ENCODE results near the gene IFNAR2. TPM values are rescaled to one million over a fixed set of nuclear protein-coding genes. Genes with fewer than 3 reads are reported as not detected.

IFNAR2 gene
- total RNA-seq, 1 experiment from 2014 or later, result 12.3 TPM

DNA sequence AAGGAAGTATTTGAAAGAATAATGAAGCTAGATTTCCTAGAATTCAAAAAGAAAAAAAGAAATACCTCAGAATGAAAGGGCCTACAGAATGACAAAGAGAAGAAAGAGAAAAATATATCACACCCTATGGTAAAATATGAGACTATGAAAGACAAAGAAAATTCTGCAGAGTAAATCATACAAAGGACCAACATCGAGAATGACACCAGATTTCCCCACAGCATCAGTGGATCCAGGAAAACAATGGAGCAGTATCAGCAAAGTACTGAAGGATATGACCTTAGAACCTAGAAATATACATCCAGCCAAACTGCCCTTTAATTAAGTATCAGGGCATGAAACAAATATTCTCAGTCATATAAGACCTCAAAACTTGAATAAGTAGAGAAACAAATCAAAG, 21.2 kb upstream of the IFNAR2 start:
- DNase-seq (ENCODE audit: low read depth, low spot score), result no peak
- Histone ChIP-seq H3K9me2 (ENCODE audit: insufficient read depth) (no peaks in the 10 kb centered on the region), H3K4me2 (ENCODE audit: low read length) (no peak overlapping the region), H3K27ac (ENCODE audit: low read depth, low read length) (no peak overlapping the region), H3K9me3 (ENCODE audit: control insufficient read depth in 1 of 2, insufficient read depth in 1 of 2, low read depth in 1 of 2, low read length in 2 of 2) (no peaks in the 10 kb centered on the region; a peak in 1 of 4 replicates), H4K20me1 (ENCODE audit: insufficient read depth) (no peaks in the 10 kb centered on the region), H3K79me2 (ENCODE audit: insufficient read depth, low read length) (no peaks in the 10 kb centered on the region), H3K4me3 (replicated peaks in 1 of 2; ENCODE audit: low read depth in 1 of 2, low read length in 2 of 2) (no peak overlapping the region), H2AFZ (ENCODE audit: low read depth, low read length, poor library complexity, severe bottlenecking) (no peak overlapping the region), H3K4me1 (ENCODE audit: control insufficient read depth in 1 of 2, insufficient read depth in 2 of 2, low read length in 2 of 2) (peaks cover 6 to 14% of the 10 kb centered on the region in 2 experiments), H3K9ac (ENCODE audit: low read length) (no peak overlapping the region), H3K36me3 (ENCODE audit: control insufficient read depth in 1 of 2, insufficient read depth in 2 of 2, low read length in 2 of 2) (no peaks in the 10 kb centered on the region), H3K27me3 (ENCODE audit: insufficient read depth, low read length) (no peaks in the 10 kb centered on the region)
- TF ChIP-seq, protein P1, sequence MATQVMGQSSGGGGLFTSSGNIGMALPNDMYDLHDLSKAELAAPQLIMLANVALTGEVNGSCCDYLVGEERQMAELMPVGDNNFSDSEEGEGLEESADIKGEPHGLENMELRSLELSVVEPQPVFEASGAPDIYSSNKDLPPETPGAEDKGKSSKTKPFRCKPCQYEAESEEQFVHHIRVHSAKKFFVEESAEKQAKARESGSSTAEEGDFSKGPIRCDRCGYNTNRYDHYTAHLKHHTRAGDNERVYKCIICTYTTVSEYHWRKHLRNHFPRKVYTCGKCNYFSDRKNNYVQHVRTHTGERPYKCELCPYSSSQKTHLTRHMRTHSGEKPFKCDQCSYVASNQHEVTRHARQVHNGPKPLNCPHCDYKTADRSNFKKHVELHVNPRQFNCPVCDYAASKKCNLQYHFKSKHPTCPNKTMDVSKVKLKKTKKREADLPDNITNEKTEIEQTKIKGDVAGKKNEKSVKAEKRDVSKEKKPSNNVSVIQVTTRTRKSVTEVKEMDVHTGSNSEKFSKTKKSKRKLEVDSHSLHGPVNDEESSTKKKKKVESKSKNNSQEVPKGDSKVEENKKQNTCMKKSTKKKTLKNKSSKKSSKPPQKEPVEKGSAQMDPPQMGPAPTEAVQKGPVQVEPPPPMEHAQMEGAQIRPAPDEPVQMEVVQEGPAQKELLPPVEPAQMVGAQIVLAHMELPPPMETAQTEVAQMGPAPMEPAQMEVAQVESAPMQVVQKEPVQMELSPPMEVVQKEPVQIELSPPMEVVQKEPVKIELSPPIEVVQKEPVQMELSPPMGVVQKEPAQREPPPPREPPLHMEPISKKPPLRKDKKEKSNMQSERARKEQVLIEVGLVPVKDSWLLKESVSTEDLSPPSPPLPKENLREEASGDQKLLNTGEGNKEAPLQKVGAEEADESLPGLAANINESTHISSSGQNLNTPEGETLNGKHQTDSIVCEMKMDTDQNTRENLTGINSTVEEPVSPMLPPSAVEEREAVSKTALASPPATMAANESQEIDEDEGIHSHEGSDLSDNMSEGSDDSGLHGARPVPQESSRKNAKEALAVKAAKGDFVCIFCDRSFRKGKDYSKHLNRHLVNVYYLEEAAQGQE (IDR thresholded peaks at IDR 0.05; ENCODE audit: low read depth), result no peak
- no peak for TF ChIP-seq POLR2A (IDR thresholded peaks at IDR 0.05; ENCODE audit: borderline replicate concordance, extremely low read depth, insufficient read depth, insufficient read length)
- no peak for TF ChIP-seq POLR2AphosphoS5 (IDR thresholded peaks at IDR 0.05; ENCODE audit: low read depth, low read length)
- TF ChIP-seq CBX3 (IDR thresholded peaks at IDR 0.05; ENCODE audit: low read depth), result peak; percentile 31; the same call in 1 of the 2 replicates
- TF ChIP-seq YY1 (IDR thresholded peaks at IDR 0.05; ENCODE audit: extremely low read depth, insufficient replicate concordance, low read depth, low read length), result no peak
- intact Hi-C loops (cut with micrococcal nuclease), result no loop called here
- no peak for ATAC-seq
- no TSS peak for BruUV-seq (replicated peaks)
- ChIA-PET RAD21 (ENCODE audit: low non-redundant PET in 1 of 2, low total read pairs in 2 of 2, uncharacterized antibody in 2 of 2, unreplicated experiment in 2 of 2) (no interaction called here), CTCF (no interaction called here), POLR2A (no interaction called here)

DNA sequence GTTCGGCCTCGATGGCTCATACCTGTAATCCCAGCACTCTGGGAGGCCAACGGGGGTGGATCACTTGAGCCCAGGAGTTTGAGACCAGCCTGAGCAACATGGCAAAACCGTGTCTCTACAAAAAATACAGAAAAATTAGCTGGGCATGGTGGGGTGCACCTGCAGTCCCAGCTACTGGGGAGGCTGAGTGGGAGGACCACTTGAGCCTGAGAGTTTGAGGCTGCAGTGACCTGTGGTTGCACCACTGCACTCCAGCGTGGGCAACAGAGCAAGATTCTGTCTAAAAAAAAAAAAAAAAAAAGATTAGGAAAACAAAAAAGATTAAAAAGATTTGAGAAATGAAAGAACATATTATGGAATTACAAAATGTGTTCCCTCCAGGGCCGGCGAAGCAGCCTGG, 18.4 kb upstream of the IFNAR2 start:
- Histone ChIP-seq H3K36me3 (ENCODE audit: control insufficient read depth in 1 of 2, insufficient read depth in 2 of 2, low read length in 2 of 2) (no peaks in the 10 kb centered on the region), H4K20me1 (ENCODE audit: insufficient read depth) (no peaks in the 10 kb centered on the region), H3K9ac (ENCODE audit: low read length) (no peak overlapping the region), H3K27me3 (ENCODE audit: insufficient read depth, low read length) (no peaks in the 10 kb centered on the region), H3K4me2 (ENCODE audit: low read length) (no peak overlapping the region), H3K79me2 (ENCODE audit: insufficient read depth, low read length) (no peaks in the 10 kb centered on the region), H3K9me3 (ENCODE audit: control insufficient read depth in 1 of 2, insufficient read depth in 1 of 2, low read depth in 1 of 2, low read length in 2 of 2) (no peaks in the 10 kb centered on the region; a peak in 1 of 4 replicates), H3K27ac (ENCODE audit: low read depth, low read length) (no peak overlapping the region), H2AFZ (ENCODE audit: low read depth, low read length, poor library complexity, severe bottlenecking) (no peak overlapping the region), H3K9me2 (ENCODE audit: insufficient read depth) (no peaks in the 10 kb centered on the region), H3K4me3 (replicated peaks in 1 of 2; ENCODE audit: low read depth in 1 of 2, low read length in 2 of 2) (no peak overlapping the region), H3K4me1 (ENCODE audit: control insufficient read depth in 1 of 2, insufficient read depth in 2 of 2, low read length in 2 of 2) (no peaks in the 10 kb centered on the region)
- intact Hi-C loops (cut with micrococcal nuclease), result no loop called here
- CTCF ChIA-PET, result interaction anchor here (1.0 kb wide), 1 partner anchor 150 kb away, joined by 3 read pairs; no protein-coding TSS in a partner anchor
- DNase-seq (ENCODE audit: low read depth, low spot score), result no peak
- POLR2A ChIA-PET, result no interaction called here
- RAD21 ChIA-PET (ENCODE audit: low non-redundant PET in 1 of 2, low total read pairs in 2 of 2, uncharacterized antibody in 2 of 2, unreplicated experiment in 2 of 2), result no interaction called here
- TF ChIP-seq, protein P2, sequence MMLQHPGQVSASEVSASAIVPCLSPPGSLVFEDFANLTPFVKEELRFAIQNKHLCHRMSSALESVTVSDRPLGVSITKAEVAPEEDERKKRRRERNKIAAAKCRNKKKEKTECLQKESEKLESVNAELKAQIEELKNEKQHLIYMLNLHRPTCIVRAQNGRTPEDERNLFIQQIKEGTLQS (IDR thresholded peaks at IDR 0.05), result no peak
- TF ChIP-seq, protein P3, sequence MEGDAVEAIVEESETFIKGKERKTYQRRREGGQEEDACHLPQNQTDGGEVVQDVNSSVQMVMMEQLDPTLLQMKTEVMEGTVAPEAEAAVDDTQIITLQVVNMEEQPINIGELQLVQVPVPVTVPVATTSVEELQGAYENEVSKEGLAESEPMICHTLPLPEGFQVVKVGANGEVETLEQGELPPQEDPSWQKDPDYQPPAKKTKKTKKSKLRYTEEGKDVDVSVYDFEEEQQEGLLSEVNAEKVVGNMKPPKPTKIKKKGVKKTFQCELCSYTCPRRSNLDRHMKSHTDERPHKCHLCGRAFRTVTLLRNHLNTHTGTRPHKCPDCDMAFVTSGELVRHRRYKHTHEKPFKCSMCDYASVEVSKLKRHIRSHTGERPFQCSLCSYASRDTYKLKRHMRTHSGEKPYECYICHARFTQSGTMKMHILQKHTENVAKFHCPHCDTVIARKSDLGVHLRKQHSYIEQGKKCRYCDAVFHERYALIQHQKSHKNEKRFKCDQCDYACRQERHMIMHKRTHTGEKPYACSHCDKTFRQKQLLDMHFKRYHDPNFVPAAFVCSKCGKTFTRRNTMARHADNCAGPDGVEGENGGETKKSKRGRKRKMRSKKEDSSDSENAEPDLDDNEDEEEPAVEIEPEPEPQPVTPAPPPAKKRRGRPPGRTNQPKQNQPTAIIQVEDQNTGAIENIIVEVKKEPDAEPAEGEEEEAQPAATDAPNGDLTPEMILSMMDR (IDR thresholded peaks at IDR 0.05 in 2 of 3, conservative IDR thresholded peaks at IDR 0.05 in 1 of 3; ENCODE audit: borderline replicate concordance in 1 of 3, insufficient read depth in 1 of 3, low read depth in 2 of 3, low read length in 2 of 3), result no peak
- TF ChIP-seq RAD21 (IDR thresholded peaks at IDR 0.05; ENCODE audit: low read depth), result no peak
- no peak for TF ChIP-seq CEBPB (IDR thresholded peaks at IDR 0.05; ENCODE audit: low read depth)
- no peak for TF ChIP-seq EZH2 (IDR thresholded peaks at IDR 0.05)
- no peak for TF ChIP-seq TCF7L2 (IDR thresholded peaks at IDR 0.05; ENCODE audit: borderline replicate concordance, extremely low read depth, insufficient read depth, insufficient read length)
- TF ChIP-seq EGR1 (IDR thresholded peaks at IDR 0.05; ENCODE audit: low read depth), result no peak
- no TSS peak for BruUV-seq (replicated peaks)
- ATAC-seq, result no peak
